NCI-H524 (cell line): ENCODE results near the gene NUP62.

Experiments used
- DNase-seq, 2 experiments: peaks; one replicate each; lab custom pipeline; 2025; lab: John Stamatoyannopoulos, UW

NUP62 gene

DNA sequence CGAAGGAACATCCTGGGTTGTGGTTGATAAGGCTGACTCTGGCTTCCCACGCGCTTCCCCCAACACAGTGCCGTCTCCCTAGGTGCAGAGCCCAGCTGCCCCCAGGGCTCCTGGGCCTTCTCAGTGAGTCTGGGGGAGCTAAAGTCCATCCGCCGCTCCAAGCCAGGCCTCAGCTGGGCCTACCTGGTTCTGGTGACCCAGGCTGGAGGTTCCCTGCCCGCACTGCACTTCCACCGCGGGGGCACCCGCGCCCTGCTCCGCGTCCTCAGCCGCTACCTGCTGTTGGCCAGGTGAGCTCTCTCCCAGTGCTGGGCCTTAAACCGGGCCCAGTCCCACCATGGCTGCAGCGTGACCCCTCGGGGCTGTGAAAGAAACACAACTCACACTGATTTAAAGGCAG, 48.1 kb downstream of the NUP62 start:
- no peak for DNase-seq

DNA sequence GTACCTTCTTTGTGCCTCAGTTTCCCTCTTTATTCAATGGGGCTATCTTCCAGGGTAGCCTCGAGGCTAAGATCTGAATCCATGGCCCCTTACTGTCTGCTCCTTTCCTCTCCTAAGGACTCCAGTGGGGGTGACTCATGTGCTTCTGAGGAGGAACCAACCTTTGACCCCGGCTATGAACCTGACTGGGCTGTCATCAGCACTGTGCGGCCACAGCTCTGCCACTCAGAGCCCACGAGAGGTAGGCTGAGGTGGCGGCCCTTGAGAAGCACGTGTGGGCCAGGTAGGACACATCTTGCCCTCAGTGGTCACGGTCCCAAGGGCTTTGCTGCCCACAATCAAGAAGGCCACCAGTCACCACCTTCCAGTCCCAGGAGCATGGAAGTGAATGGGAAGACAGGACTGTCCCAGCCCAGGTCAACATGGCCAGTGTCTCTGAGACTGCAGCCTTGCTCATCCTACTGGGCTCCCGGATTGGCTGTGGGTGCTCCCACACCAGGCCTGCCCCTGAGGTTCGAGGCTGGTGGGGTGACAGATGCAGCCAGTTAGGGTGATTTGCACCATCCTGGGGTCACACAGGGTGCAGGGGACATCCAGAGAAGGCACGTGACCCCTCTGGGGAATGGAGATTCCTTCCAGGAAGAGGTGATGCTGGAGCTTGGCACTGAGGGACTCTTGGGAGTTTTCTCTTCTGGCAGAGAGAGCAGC, 49.0 kb downstream of the NUP62 start:
- DNase-seq = no peak

- DNase-seq = no peak
These were observed 49.9 kb downstream of the NUP62 start for GRCh38 chr19:49879243-49879963.

DNA sequence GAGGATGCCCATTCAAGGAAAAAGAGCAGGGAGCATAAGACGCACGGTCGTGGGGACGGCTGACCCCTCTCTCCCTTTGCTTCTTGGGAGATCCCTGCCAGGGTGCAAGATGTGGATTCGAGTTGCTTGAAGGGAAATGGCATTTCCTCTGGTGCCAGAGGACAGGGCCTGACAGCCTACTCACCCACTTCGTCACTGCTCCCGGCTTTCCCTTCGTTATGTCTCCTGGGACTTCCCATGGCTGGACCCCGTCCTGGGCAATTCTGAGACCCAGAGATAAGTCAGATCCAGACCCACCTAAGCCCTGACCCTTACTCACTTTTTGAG, 50.6 kb downstream of the NUP62 start:
- no peak for DNase-seq

DNA sequence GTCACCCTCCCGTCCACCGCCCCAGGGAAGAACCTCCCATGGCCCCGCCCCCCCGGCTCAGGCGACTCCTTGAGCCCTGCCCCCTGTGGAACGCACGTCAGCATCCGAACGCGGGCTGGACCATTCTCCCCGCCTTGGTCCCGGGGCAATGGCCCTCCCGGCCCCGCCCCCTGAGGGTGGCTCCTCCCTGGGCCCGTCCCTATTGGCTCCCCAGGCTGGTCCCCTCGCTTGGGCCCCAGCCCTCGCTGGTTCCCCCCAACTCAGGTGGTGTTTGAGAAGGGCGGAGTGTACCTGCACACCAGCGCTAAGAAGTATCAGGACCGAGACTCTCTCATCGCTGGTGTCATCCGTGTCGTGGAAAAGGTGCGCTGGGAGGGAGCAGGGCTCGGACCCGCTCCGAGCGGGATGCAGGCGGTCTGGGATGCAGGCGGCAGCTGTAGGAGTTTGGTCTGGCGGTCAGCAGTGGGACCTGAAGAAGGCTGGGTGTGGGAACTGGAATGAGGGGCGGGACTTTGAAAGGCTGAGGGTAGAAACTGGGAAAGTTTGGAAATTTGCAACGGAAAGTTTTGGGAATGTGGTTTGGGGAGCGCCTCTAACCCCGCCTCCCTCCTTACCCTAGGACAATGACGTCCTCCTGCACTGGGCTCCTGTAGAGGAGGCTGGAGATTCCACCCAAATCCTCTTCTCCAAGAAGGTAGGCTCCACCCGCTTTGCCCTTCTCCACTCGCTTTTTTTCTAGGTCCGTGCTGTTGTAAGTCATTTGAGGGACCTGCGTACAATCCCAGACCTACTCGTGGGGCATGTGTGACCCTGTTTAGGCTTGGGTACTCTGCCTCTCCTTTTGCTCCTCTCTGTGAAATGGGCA, 51.2 kb downstream of the NUP62 start:
- peak; percentile 96 for DNase-seq

GRCh38 chr19:49877020-49877878, 52.1 kb downstream of the NUP62 start, which contains the start of the genes AKT1S1 and TBC1D17:
Gene AKT1S1 (minus strand): TSS chr19:49877355. CDS start chr19:49873295, 4,060 bp downstream.
Gene TBC1D17 (plus strand): TSS chr19:49877702. CDS start chr19:49877724, 22 bp downstream.
- peak; percentile 100 for DNase-seq

GRCh38 chr19:49876422-49877019, 52.8 kb downstream of the NUP62 start:
- DNase-seq = peak; percentile 98 to 99

DNA sequence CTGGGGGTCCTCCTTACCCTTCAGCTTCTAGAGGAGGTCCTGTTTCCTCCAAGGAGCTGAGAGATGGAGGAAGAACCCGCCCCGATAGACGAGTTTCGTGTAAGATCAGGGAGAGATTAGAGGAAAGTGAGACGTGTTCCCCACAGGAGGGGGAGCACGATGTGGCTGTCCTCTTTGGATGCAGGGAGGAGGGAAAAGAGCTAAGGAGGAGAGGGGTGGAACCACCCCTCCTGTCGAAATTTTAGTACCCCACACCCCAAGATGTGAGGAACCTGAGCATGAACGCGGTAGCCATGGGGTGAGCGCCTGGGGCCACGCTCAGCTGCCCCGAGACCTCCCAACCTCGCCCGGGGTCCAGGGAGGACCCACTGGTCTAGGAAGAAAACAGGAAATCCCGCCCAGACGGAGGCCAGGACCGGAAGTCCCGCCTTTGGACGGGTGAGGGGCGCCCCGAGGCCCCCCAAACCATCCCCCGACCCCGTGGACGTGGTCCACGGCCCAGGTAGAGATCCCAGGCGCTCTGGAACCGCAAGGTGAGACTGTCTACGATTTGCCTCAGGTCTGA, 53.4 kb downstream of the NUP62 start:
- peak; percentile 22 to 78 for DNase-seq

DNA sequence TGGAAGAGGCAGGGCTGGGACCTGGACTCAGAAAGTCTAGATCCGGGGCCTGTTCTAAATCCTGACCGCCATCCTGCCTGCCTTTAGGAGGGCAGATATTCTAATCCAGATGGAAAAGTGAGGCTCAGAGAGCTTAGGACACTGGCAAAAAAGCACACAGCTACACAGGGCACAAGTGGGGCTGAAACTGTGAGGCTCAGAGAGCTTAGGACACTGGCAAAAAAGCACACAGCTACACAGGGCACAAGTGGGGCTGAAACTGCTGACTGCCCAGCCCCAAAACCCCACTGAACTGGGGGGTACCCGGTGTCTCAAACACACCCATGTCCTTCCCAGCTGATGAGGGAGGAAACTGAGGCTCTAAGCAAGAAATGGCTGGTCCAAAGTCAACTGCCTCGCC, 54.1 kb downstream of the NUP62 start:
- DNase-seq = no peak

- DNase-seq = no peak
These were observed 54.7 kb downstream of the NUP62 start for GRCh38 chr19:49874503-49875157.

- no peak for DNase-seq
These were observed 55.5 kb downstream of the NUP62 start for GRCh38 chr19:49873834-49874233.

DNA sequence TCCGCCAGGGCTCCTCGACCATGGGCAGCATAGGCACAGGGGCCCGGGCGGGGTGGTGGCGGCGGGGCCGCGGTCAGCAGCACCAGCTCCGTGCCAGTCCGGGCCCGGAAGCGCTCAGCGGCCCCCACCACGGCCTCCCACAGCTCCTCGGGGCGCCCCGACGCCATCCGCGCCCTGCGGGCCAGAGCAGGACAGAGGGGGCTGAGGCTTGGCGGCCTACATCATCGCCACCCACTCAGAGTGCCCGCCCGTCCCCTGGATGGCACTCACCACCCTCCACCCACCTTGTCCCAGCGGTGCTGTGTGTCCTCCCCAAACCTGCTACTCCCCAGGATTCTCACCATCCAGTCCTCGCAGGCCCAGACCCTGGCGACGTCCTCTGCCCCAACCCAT, 56.2 kb downstream of the NUP62 start:
- DNase-seq = no peak

GRCh38 chr19:49872245-49873128, 56.8 kb downstream of the NUP62 start:
- no peak for DNase-seq

DNA sequence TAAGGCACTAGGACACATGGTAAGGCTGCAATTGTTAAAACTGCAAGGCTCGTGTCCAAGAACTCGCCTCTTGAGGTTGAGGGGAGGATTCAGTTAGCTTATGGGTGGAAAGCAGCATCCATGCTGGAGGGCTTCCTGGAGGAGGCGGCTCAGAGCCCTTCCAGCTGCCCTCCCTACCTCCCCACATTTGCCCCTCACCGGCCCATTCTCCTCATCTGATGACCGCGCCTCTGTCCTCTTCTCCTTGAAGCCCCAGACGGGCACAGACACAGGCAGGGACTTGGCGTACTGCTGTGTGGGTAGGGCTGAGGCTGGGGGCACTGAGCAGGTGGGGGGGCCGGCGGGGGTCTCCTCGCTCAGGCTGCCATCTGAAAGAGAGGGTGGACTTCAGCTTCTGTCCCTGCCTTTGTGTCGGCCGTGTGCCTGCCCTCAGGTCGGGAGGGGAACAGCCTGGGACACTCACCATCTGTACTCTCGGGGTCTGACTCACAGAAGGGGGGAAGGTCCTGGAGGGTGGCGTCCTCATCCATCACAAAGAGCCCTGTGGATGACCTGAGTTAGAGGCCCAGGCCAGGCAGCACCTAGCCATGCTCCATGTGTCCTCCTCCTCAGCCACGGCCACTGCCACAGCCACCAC, 57.8 kb downstream of the NUP62 start:
- DNase-seq = no peak

GRCh38 chr19:49870309-49870901, 58.9 kb downstream of the NUP62 start:
- DNase-seq = no peak

- peak; percentile 99 to 100 for DNase-seq
These were observed 59.6 kb downstream of the NUP62 start for GRCh38 chr19:49869484-49870308.

GRCh38 chr19:49869009-49869483, 60.3 kb downstream of the NUP62 start:
- no peak for DNase-seq
